Measurements from ENCODE around the gene TAX1BP1. TPM values are rescaled to one million over a fixed set of nuclear protein-coding genes. Genes with fewer than 3 reads are reported as not detected.

TAX1BP1 gene
- total RNA-seq, 1 donor from 2014 or later: 133 TPM

DNA sequence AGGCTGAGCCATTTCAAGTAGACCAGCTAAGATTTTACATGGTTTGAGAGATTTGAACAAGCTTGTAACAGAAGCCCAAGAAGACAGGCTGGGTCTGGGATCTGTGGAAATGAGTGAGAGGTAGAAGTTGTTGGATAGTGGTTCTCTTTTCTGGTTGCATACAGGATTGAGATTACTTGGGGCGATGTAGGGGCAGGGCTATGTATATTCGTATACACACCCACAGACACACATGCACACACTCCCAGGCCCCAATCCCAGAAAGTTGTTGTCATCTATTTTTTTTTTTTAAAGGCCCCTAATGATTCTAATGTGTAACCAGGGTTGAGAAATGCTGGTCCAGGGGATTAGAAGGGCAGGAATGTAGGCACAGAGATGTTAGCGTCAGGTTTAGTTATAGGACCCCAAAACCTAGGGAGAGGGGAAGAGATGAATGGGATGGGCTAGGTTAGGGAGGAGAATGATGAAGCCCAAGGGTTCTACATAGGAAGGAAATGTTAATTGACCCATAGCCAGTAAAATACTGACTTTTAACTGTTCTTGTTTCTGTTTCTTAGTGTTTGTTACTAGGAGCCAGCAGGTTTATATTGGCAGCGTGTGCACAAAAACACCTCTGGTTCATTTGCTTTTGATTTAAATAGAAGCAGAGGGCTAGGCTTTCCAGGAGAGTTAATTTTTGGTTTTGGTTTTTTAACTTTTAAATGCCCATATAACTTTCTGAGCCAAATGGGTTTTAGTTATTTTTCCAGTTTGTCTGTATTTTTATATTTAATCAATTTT, 7.8 kb downstream of the TAX1BP1 start:
- H2AFZ ChIP-seq (ENCODE audit: low read depth, low read length): no peak overlapping the region
- no peaks in the 10 kb centered on the region for H3K27me3 ChIP-seq (ENCODE audit: insufficient read depth, low read length)
- H4K20me1 ChIP-seq (ENCODE audit: insufficient read depth, low read length): peaks cover 16% of the 10 kb centered on the region
- peaks cover 55% of the 10 kb centered on the region for H3K79me2 ChIP-seq (ENCODE audit: insufficient read depth, low read length)
- no peak for FAIRE-seq
- H3K4me3 ChIP-seq (ENCODE audit: insufficient read depth, low read depth, low read length): no peak overlapping the region
- Mint-ChIP-seq H3K9me3 (ENCODE audit: unreplicated experiment) (peaks cover 2% of the 10 kb centered on the region), H3K4me1 (ENCODE audit: low read depth, unreplicated experiment) (peaks cover 12% of the 10 kb centered on the region), H3K36me3 (ENCODE audit: low read depth, unreplicated experiment) (peaks cover 10% of the 10 kb centered on the region), H3K4me3 (ENCODE audit: unreplicated experiment) (no peak overlapping the region), H3K27me3 (ENCODE audit: low read depth, unreplicated experiment) (no peaks in the 10 kb centered on the region), H3K27ac (ENCODE audit: unreplicated experiment) (no peak overlapping the region)
- H3K4me2 ChIP-seq (ENCODE audit: low read length): no peak overlapping the region
- no peak for DNase-seq (ENCODE audit: low read depth)
- H3K36me3 ChIP-seq (ENCODE audit: insufficient read depth, low read length): peaks cover 20% of the 10 kb centered on the region
- peaks cover 6% of the 10 kb centered on the region for H3K4me1 ChIP-seq (ENCODE audit: insufficient read depth, low read length)
- H3K27ac ChIP-seq (ENCODE audit: low read depth, low read length): no peak overlapping the region
- no peaks in the 10 kb centered on the region for H3K9me3 ChIP-seq (ENCODE audit: insufficient read depth, low read depth, low read length)
- H3K9ac ChIP-seq (ENCODE audit: low read length): no peak overlapping the region
- TF ChIP-seq CTCF (IDR thresholded peaks at IDR 0.05; ENCODE audit: insufficient read depth, low read depth, low read length): no peak
- no peak for TF ChIP-seq EZH2 (IDR thresholded peaks at IDR 0.05; ENCODE audit: insufficient read depth, low read length)

DNA sequence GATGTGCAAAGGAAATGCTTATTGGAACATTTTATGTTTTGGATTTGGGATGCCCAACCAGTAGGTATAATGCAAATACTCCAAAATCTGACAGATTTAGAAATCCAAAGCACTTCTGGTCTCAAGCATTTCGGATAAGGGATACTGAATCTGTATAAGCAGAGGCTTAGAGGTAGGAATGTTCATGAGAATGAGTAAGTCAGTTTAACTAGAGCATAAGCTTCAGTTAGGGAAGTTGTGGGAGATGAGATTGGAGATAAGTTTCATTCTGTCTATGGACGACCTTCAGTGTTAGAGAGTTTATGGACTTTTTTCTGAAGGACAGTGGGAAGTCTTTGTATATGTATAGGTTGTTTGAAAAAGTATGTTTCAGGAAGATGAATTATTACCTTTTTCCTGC, 10.4 kb downstream of the TAX1BP1 start:
- FAIRE-seq: no peak

More for the DNA sequence above, 10.4 kb downstream of the TAX1BP1 start:
- Mint-ChIP-seq H3K4me1 (ENCODE audit: low read depth, unreplicated experiment) (peaks cover 10% of the 10 kb centered on the region), H3K36me3 (ENCODE audit: low read depth, unreplicated experiment) (peaks cover 10% of the 10 kb centered on the region), H3K27ac (ENCODE audit: unreplicated experiment) (no peak overlapping the region), H3K9me3 (ENCODE audit: unreplicated experiment) (peaks cover 2% of the 10 kb centered on the region), H3K27me3 (ENCODE audit: low read depth, unreplicated experiment) (no peaks in the 10 kb centered on the region), H3K4me3 (ENCODE audit: unreplicated experiment) (no peak overlapping the region)
- Histone ChIP-seq H3K9ac (ENCODE audit: low read length) (no peak overlapping the region), H4K20me1 (ENCODE audit: insufficient read depth, low read length) (peaks cover 23% of the 10 kb centered on the region), H3K27me3 (ENCODE audit: insufficient read depth, low read length) (no peaks in the 10 kb centered on the region), H3K36me3 (ENCODE audit: insufficient read depth, low read length) (peaks cover 20% of the 10 kb centered on the region), H3K9me3 (ENCODE audit: insufficient read depth, low read depth, low read length) (no peaks in the 10 kb centered on the region), H3K4me3 (ENCODE audit: insufficient read depth, low read depth, low read length) (no peak overlapping the region), H3K4me1 (ENCODE audit: insufficient read depth, low read length) (peaks cover 3% of the 10 kb centered on the region), H3K4me2 (ENCODE audit: low read length) (no peak overlapping the region), H3K79me2 (ENCODE audit: insufficient read depth, low read length) (peaks cover 44% of the 10 kb centered on the region), H2AFZ (ENCODE audit: low read depth, low read length) (no peak overlapping the region), H3K27ac (ENCODE audit: low read depth, low read length) (no peak overlapping the region)
- no peak for TF ChIP-seq EZH2 (IDR thresholded peaks at IDR 0.05; ENCODE audit: insufficient read depth, low read length)
- no peak for TF ChIP-seq CTCF (IDR thresholded peaks at IDR 0.05; ENCODE audit: insufficient read depth, low read depth, low read length)
- no peak for DNase-seq (ENCODE audit: low read depth)
